Measurements from ENCODE around the gene FAM111A.
"Not testable (repeated sequence)": the region's sequence is repeated elsewhere in the genome, so short reads cannot be mapped to it uniquely, and the experiment has no call there.

Gene FAM111A

DNA sequence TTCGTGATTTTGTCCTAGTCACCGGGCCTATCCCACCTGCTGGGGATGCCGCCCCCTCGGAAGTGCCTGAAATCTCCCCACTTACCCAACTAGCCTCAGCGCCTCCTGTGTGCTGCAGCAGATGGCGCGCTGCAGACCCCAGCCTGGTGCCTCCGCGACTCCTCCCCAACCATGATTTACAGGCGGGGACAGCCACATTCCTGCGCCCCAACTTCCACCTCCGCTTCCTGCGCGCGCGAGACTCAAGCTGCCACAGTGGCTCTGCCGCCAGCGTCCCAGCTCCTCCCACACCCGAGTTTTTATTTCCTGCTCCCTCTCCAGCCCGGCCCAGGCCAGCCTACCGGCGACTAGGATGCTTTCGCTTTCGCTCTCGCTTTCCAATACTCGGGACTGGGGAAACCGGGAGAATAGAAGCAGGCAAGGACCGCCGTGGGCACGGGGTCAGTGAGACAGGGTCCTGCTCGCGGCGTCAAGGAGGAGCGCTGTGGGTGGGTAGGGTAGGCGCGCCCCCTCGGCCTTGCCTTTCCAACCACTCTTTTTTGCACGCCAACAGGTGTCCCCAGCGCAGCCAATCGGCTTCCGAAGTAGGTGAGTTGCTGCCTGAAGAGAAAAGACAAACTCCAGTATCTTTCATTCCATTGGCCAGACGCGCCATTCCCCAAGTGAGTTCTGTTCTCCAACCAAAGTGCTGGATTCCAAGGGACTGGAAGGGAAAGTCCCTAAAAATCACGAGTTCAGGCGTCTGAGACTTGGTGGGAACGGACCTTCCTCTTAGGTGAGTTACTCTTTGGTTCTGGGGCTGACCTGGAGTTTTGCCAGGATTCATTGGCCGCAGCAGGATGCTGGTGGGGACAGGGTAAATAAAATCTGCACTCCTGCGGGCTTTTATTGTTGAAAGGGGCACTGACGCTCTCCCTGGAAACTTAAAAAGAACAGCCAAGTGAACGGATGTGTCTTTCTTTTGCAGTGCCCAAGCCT lies at the start of gene FAM111A:
Gene FAM111A, plus strand, starts transcription at position 327 of the 978 bp plus-strand sequence. CDS start 6,017 bp downstream, outside the sequence.
- peak; percentile 87 for DNase-seq

DNA sequence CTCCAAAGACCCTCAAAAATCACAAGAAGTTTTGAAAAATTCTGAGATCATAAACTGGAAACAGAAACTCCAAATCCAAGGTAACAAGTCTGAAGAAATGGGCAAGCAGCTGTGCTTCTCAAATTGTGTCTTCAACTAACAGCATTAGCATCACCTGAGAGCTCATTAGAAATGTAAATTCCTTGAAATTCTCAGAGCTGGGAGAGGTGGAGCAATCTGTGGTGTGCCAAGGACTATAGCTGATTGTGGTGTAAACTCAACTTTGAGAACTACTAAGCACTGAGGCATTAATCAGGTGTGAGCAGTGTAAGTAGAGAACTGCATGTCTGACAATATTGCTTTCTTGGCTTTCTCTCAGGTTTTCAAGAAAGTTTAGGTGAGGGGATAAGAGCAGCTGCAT lies 49.1 kb upstream of the FAM111A start:
- not testable (repeated sequence) for DNase-seq

GRCh38 chr11:59095225-59095624 lies 47.4 kb upstream of the FAM111A start:
- DNase-seq, result not testable (repeated sequence)

- DNase-seq, result not testable (repeated sequence)
Measured at GRCh38 chr11:59095972-59096575, 46.6 kb upstream of the FAM111A start.

- DNase-seq, result peak; percentile 78
Measured at GRCh38 chr11:59097113-59097708, 45.4 kb upstream of the FAM111A start.

- DNase-seq, result not testable (repeated sequence)
Measured at GRCh38 chr11:59097938-59098337, 44.7 kb upstream of the FAM111A start.

- peak; percentile 82 for DNase-seq
Measured at GRCh38 chr11:59102259-59102765, 40.3 kb upstream of the FAM111A start.

GRCh38 chr11:59106363-59107336 lies 36.0 kb upstream of the FAM111A start, which contains the start of gene FAM111B:
Gene FAM111B (plus strand): TSS chr11:59107237. CDS start chr11:59109626, 2,389 bp downstream.
- DNase-seq, result peak; percentile 82

GRCh38 chr11:59107721-59108120 lies 34.9 kb upstream of the FAM111A start:
- peak; percentile 33 for DNase-seq

GRCh38 chr11:59112494-59112893 lies 30.2 kb upstream of the FAM111A start:
- DNase-seq, result no peak

DNA sequence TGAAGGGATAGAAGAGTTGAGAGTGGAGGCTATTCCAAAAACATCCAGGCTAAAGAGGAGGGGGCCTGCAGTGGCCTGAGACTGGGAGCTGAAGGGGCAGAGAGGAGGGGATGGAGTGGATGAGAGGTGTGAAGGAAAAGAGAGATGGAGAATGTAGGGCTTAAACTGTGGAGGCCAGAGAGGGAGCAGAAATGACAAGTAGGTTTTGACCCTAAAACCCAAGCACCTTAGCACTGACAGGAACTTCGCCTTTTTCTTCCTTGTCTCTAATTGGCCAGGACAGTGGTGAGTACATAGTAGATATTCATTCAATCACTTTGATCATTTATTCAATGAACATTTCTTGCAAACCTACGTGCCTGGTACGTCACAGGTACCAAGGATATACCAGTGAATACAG lies 28.3 kb upstream of the FAM111A start:
- no peak for DNase-seq

DNA sequence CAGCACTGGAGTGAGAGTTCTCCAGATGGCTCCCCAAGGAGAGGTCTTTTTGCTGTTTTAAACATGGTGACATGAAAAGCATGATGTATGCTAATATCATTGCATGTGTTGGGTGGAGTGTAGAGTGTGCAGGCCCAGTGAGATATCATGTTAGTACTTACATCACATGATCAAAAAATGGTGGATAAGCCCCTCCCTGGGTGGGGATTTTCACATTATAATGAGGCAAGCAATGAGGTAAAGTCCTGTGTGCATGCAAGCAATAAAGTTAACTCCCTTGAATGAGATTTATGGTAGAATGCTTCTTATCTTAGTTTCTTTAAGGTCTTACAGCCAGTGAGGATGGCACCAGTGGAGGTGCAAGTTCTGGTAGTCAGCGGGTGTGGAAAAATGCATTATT lies 27.1 kb upstream of the FAM111A start:
- DNase-seq, result no peak

DNA sequence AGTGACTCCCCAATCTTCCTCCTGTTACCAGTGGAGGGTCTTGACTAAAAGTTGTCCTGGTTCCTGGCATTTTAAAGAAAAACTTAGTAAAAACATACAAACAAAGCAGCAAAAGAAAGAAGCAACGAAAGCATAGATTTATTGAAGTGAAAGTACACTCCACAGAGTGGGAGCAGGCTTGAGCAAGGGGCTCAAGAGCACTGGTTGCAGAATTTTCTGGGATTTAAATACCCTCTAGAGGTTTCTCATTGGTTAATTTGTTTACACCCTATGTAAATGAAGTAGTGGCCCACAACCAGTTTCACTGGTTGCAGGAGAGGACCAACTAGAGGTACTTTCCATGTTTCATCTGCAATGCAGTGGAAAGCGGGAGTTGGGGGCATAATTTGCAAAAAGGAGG lies 24.9 kb upstream of the FAM111A start:
- DNase-seq, result no peak

DNA sequence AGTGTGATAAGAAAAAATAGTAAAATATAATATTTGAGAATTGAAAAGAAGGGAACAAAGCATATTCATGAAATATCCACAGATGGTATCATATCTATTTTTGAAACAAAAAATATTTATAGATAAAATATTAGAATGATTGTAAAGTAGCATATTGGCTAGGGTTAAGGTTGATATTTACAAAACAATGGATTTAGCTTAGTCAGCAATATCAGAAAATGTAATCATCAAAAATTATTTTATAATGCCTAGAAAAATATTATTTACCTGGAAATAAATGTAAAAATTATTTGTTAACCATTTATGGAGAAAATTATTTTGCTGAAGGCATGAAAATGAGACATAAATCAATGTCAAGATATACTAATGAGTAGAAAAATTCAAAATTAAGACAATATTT lies 22.8 kb upstream of the FAM111A start:
- DNase-seq, result no peak

DNA sequence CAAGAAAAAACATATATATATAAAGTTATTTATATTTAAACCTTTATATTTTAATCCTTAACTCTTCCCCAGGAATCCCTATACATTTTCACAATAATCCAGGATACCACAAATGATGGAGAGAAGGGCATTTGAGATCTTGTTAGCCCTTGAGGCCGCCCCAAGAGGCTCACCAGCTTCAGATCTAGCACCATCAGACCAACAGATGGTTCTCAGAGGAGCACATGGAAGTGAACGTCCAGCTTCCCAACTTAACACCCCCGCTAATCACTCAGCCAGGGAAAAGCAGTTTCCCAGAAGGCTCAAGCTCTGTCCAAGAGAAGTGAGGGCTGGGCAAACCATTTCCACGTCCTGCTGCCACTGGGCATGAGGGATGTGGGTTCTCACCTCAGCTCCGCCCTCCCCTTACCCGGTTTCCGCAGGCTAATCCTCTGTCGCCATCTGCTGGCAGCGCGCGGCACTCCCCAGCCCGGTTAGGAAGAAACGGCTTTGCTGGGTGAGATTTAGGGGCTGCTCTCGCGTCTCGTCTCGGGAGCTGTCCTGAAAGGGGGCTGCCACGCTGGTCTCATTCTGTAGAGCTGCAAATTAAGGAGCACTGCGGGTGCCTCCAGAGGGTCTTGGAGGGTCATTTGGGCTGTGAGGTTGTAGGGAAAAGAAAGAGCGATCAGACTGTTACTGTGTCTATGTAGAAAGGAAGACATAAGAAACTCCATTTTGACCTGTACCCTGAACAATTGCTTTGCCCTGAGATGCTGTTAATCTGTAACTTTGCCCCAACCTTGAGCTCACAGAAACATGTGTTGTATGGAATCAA lies 6.8 kb upstream of the FAM111A start:
- peak; percentile 92 for DNase-seq

GRCh38 chr11:59136551-59136950 lies 6.1 kb upstream of the FAM111A start:
- not testable (repeated sequence) for DNase-seq

GRCh38 chr11:59137190-59137589 lies 5.5 kb upstream of the FAM111A start:
- DNase-seq, result no peak

GRCh38 chr11:59138643-59139042 lies 4.0 kb upstream of the FAM111A start:
- no peak for DNase-seq

GRCh38 chr11:59141191-59141590 lies 1.5 kb upstream of the FAM111A start:
- DNase-seq, result no peak

DNA sequence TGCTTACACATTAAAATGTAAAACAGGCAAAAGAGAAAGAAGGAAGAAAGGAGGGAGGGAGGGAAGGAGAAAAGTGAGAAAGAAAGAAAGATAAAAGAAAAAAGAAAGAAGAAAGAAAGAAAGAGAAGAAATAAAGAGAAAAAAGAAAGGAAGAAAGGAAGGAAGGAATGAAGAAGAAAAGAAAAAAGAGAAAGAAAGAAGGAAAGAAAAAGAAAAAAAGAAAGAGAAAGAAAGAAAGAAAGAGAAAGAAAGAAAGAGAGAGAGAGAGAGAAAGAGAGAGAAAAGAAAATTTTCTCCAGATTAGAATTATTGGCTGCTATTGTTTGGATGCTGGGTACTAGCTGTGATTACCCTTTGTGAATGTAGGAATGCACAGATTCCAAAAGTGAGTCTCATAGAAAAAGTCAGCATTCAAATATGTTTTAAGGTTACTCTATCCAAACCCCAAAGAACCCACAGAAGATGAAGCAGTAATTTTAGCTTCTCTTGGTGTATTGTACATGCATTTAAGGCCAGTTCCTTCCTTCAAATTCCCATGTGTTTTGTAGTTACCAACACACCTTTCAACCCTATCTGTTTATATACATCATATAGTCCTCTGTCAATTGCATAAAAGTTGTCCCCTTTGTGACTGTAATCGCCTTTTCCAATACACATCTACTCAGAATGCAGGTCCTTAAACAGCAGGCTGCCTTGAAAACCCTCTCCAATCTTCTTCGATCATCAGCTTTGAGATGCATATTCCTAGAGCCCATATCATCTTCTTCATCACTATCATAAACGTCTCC lies 789 bp upstream of the FAM111A start:
- DNase-seq, result no peak

Measured in activated CD4-positive, alpha-beta T cell treated with anti-CD3 and anti-CD28 coated beads for 48 hours (primary cell).